ENCODE results near the gene FANCI.
A peak's percentile ranks its signal among the peaks of the same experiment; 100 is the strongest.

The FANCI gene

DNA sequence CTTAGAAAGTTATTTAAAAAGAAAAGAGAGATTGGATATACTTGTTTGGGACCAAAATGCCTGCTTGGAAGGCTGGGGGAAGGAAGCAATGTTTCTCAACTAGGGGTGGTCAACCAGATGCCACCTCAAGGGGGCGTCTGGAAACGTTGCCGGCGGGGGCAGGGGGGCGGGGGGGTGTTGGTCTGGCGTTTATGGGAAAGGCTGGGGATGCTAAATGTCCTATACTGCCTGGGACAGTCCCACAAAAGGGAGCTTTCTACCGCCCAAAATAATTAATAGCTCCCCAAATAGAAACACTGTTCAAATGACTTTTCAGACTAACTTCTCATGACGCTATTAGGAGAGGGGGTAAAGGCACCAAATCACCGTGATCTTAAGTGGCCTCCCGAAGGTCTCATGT, 88.7 kb downstream of the FANCI start:
- H3K4me3 ChIP-seq (ENCODE audit: low read depth, low read length) = peak overlapping the region; percentile 90; the same call in 1 of the 2 replicates
- DNase-seq (ENCODE audit: low read depth) = no peak
- TF ChIP-seq, protein P1, sequence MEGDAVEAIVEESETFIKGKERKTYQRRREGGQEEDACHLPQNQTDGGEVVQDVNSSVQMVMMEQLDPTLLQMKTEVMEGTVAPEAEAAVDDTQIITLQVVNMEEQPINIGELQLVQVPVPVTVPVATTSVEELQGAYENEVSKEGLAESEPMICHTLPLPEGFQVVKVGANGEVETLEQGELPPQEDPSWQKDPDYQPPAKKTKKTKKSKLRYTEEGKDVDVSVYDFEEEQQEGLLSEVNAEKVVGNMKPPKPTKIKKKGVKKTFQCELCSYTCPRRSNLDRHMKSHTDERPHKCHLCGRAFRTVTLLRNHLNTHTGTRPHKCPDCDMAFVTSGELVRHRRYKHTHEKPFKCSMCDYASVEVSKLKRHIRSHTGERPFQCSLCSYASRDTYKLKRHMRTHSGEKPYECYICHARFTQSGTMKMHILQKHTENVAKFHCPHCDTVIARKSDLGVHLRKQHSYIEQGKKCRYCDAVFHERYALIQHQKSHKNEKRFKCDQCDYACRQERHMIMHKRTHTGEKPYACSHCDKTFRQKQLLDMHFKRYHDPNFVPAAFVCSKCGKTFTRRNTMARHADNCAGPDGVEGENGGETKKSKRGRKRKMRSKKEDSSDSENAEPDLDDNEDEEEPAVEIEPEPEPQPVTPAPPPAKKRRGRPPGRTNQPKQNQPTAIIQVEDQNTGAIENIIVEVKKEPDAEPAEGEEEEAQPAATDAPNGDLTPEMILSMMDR (IDR thresholded peaks at IDR 0.05; ENCODE audit: low read depth, low read length, missing control alignments) = peak; percentile 53

- TF ChIP-seq, protein P1 (IDR thresholded peaks at IDR 0.05; ENCODE audit: low read depth, low read length, missing control alignments) = no peak
- DNase-seq (ENCODE audit: low read depth) = no peak
- peak overlapping the region; percentile 90 for H3K4me3 ChIP-seq (ENCODE audit: low read depth, low read length)
These were observed 89.5 kb downstream of the FANCI start for GRCh38 chr15:89333011-89333860.

DNA sequence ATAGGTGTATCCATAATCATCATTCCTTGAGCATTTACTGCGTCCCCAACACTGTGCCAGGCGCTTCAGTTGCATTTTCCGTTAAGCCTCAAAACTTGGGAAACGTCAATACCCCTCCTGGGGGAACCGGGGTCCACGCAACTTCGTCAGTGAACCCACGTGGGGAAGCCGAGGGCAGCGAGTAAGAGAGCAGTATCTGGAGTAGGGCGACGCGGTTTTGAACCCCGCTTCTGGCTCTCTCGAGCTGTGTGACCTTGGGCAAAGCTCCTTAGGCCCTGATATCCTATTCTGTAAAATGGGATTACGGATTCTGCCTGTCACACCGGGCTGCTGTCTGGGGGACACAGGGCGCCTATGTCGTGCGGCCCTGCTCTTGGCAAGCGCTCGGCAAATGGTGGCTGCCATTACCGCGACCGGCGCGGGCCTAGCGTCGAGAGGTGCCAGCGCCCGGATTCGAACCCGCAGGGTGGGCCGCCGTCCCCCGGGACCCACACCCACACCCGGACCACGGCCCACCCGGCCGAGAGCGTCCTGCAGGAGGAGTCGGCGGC, 90.3 kb downstream of the FANCI start:
- H3K4me3 ChIP-seq (ENCODE audit: low read depth, low read length) = peak overlapping the region; percentile 90
- no peak for DNase-seq (ENCODE audit: low read depth)
- TF ChIP-seq, protein P1 (IDR thresholded peaks at IDR 0.05; ENCODE audit: low read depth, low read length, missing control alignments) = no peak

DNA sequence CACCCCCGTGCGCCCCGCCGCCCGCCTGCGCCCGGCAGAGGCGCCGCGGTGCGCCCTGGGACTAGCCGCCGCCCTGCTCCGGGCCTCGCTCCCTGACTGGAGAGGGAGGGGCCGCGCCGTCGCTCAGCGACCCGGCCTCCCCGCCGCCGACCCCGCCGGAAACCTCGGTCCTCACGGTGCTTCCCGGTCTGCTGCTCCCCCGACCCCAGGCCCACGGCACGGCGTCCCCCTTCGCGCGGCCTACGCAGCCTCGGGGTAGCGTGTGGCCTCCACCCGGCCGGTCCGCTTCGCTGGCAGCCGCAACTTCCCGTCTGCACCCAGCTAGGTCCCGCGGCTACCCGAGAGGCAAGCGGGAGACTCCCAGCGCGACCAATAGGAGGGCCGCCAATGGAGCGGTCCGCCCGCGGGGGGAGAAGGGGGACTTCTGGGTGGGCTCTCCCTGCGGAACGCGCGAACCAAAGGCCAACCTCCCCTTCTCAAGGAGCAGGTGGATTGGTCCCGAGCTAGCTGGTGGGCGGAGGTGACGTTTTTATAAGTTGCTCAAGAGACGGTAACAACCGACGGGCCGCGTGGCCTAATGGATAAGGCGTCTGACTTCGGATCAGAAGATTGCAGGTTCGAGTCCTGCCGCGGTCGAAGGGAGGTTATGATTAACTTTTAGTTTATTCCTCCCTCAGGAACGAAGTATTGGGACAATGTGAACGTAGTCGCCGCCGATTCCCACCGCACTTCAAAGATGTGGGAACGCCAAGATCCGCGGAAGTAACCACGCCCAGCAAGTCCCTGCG, 90.9 kb downstream of the FANCI start, which contains the start of gene POLG:
Gene POLG, minus strand, starts transcription at position 315 of the 788 bp plus-strand sequence. CDS start 1,070 bp downstream, outside the sequence.
- H3K4me3 ChIP-seq (ENCODE audit: low read depth, low read length) = peak within 1 kb of the TSS; percentile 90
- TF ChIP-seq, protein P1 (IDR thresholded peaks at IDR 0.05; ENCODE audit: low read depth, low read length, missing control alignments) = no peak
- DNase-seq (ENCODE audit: low read depth) = peak; percentile 97

- DNase-seq (ENCODE audit: low read depth) = peak; percentile 30
- peak overlapping the region; percentile 50 for H3K4me3 ChIP-seq (ENCODE audit: low read depth, low read length)
- TF ChIP-seq, protein P1 (IDR thresholded peaks at IDR 0.05; ENCODE audit: low read depth, low read length, missing control alignments) = no peak
These were observed 91.7 kb downstream of the FANCI start for GRCh38 chr15:89335298-89336041.

DNA sequence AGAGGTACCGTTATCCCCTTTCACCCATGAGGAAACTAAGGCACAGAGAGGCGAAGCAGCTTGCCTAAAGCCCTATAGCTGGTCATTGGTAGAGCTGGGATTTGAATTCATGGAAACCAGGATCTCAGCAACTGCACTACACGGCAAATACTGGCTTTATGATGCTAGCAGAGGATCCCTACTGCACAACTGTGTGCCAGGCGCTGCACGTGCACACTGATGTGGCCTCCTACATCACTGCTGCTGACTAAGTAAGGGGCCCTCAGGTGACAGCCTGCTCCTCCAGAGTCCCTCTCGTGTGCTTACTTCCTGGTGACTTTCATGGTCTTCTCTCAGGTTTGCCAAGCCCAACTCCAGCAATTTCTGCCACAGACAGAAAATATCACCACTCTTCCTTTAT, 94.3 kb downstream of the FANCI start:
- H3K4me3 ChIP-seq (ENCODE audit: low read depth, low read length) = no peak overlapping the region
- no peak for DNase-seq (ENCODE audit: low read depth)
- TF ChIP-seq, protein P1 (IDR thresholded peaks at IDR 0.05; ENCODE audit: low read depth, low read length, missing control alignments) = no peak

Measured in GM12864 (cell line).